Measurements from ENCODE around the gene APOBEC3H.

GRCh38 chr22:39129081-39129480, 32.0 kb downstream of the APOBEC3H start:
- TF ChIP-seq, protein P1, sequence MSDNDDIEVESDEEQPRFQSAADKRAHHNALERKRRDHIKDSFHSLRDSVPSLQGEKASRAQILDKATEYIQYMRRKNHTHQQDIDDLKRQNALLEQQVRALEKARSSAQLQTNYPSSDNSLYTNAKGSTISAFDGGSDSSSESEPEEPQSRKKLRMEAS (IDR thresholded peaks at IDR 0.05; ENCODE audit: insufficient read depth, insufficient read length): no peak
- TF ChIP-seq, protein P2, sequence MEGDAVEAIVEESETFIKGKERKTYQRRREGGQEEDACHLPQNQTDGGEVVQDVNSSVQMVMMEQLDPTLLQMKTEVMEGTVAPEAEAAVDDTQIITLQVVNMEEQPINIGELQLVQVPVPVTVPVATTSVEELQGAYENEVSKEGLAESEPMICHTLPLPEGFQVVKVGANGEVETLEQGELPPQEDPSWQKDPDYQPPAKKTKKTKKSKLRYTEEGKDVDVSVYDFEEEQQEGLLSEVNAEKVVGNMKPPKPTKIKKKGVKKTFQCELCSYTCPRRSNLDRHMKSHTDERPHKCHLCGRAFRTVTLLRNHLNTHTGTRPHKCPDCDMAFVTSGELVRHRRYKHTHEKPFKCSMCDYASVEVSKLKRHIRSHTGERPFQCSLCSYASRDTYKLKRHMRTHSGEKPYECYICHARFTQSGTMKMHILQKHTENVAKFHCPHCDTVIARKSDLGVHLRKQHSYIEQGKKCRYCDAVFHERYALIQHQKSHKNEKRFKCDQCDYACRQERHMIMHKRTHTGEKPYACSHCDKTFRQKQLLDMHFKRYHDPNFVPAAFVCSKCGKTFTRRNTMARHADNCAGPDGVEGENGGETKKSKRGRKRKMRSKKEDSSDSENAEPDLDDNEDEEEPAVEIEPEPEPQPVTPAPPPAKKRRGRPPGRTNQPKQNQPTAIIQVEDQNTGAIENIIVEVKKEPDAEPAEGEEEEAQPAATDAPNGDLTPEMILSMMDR (IDR thresholded peaks at IDR 0.05; ENCODE audit: extremely low read depth in 1 of 2, insufficient read depth in 1 of 2, low read depth in 1 of 2, low read length in 2 of 2): no peak
- TF ChIP-seq POLR2A (IDR thresholded peaks at IDR 0.05; ENCODE audit: low read depth, low read length): no peak
- no peak for TF ChIP-seq FOS (IDR thresholded peaks at IDR 0.05; ENCODE audit: borderline replicate concordance, insufficient read depth, low read length)
- TF ChIP-seq POLR2AphosphoS5 (IDR thresholded peaks at IDR 0.05; ENCODE audit: insufficient read depth, low read depth, low read length): no peak
